ENCODE measurements around the gene PPP1R3G.

PPP1R3G gene

DNA sequence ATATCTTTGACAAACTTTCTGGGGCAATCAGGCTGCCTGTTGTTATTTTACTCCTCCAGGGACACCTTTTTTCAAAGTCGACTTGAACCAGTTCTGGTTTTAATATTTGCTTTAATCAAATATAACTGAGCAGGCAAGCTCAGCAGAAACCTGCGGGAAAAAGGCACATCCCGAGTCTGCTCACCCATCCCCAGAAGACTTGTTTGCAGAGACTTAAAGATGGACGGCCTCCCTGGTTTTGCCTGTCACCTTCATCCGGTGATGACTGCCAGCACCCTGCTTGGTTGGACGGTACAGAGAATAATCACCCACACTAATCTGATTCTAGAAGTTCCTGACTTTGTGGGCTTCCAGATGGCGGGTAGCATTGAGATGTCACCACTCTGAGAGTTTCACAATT lies 36.8 kb downstream of the PPP1R3G start:
- Histone ChIP-seq H3K4me3 (no peak overlapping the region), H3K4me1 (no peaks in the 10 kb centered on the region), H3K9me3 (no peaks in the 10 kb centered on the region), H3K27me3 (ENCODE audit: low read depth) (no peaks in the 10 kb centered on the region), H3K36me3 (replicated peaks) (no peaks in the 10 kb centered on the region)
- DNase-seq (ENCODE audit: low spot score in 2 of 2) = no peak
- in situ Hi-C loops (cut with MboI; ENCODE audit: low sequenced_read_pairs) = no loop called here

DNA sequence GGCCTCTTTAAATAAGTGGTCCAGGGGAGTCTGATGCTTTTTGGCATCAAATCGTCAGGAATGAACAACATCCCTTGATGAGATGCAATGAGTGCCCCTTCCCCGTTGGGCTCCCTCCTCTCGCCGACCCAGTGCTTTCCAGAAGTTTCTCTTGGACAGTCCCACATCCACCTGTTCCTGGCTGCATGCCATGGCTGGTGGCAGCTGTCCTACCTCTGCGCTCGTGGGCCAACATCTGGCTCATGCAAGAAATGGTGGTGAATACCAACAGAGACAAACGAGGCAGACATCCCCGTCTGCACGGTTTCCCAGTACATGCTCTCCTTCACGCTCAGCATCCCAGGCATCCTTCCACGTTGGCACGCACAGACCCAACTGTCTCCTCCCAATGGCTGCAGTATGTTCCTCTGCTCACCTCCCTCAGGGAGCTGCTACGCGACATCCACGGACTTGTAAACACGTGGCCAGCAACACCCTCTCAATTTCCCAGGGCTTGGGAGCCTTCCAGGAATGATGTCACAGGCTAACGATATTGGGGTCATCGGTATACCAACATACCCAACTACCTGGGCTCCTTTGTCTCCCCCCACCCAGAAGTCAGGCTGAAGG lies 37.5 kb downstream of the PPP1R3G start:
- Histone ChIP-seq H3K36me3 (replicated peaks) (no peaks in the 10 kb centered on the region), H3K9me3 (no peaks in the 10 kb centered on the region), H3K4me3 (no peak overlapping the region), H3K4me1 (no peaks in the 10 kb centered on the region), H3K27me3 (ENCODE audit: low read depth) (no peaks in the 10 kb centered on the region)
- DNase-seq (ENCODE audit: low spot score in 2 of 2) = no peak
- in situ Hi-C loops (cut with MboI; ENCODE audit: low sequenced_read_pairs) = no loop called here

DNA sequence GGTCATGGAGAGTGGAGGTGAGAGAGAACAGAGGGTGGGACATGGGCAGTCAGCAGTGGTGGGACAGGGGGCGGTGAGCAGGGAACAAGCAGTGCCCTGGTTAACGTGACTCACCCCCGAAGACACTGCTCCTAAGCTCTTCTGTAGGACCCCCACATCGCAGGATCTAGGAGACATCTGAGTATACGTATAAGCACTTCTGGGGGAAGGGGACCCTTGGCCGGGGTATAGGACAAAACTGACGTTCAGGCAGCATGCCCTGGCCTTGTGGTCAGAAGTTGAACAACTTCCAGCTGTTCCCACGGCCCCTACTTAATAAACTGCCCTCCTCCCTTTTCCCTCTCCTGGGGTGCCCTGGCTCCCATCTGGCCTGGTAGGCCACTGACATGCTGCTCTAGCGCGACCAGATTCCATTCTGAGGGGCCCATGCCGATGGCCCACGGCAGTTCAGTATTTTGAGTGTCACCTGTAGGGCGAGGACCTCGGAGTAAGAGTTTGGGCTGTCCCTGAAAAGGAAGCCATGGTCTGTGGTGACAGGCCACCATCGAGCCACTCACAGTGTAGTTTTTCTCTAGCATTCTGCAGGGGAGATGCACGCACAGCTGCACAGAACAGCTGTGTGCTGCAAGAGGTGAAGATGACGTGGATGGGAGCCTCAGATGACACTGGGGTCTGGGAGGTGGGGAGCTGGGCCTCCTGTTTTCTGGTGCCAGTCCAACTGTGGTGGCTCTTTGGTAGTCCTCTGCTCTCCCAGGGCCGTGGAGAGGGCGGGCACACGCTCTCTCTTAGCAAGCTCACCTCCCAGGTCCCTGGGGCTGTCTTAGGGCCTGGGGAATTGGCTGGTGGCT lies 38.4 kb downstream of the PPP1R3G start:
- no peaks in the 10 kb centered on the region for H3K9me3 ChIP-seq
- no peaks in the 10 kb centered on the region for H3K36me3 ChIP-seq (replicated peaks)
- in situ Hi-C loops (cut with MboI; ENCODE audit: low sequenced_read_pairs) = no loop called here
- no peaks in the 10 kb centered on the region for H3K27me3 ChIP-seq (ENCODE audit: low read depth)
- no peaks in the 10 kb centered on the region for H3K4me1 ChIP-seq
- no peak for DNase-seq (ENCODE audit: low spot score in 2 of 2)
- H3K4me3 ChIP-seq = no peak overlapping the region

DNA sequence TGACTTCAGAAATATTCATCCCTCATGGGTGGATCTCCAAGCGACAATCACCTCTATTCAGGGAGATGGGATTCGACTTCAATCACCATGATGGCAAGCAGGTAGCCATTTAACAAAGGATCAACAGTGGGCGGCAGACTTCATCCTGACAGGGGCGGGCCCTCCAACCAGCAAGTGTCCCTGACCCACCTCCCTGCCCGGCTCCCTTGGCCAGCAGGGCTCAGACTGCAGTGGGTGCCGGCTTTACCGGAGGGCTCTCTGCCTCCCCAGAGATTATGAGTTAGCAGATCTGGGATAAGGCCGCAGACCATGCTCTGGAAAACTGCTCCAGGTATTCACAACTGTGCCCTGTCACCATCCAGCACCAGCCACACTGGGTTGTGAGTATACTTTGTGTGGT lies 39.4 kb downstream of the PPP1R3G start:
- Histone ChIP-seq H3K4me3 (no peak overlapping the region), H3K36me3 (replicated peaks) (no peaks in the 10 kb centered on the region), H3K4me1 (no peaks in the 10 kb centered on the region), H3K27me3 (ENCODE audit: low read depth) (no peaks in the 10 kb centered on the region), H3K9me3 (no peaks in the 10 kb centered on the region)
- DNase-seq (ENCODE audit: low spot score in 2 of 2) = no peak
- in situ Hi-C loops (cut with MboI; ENCODE audit: low sequenced_read_pairs) = no loop called here

DNA sequence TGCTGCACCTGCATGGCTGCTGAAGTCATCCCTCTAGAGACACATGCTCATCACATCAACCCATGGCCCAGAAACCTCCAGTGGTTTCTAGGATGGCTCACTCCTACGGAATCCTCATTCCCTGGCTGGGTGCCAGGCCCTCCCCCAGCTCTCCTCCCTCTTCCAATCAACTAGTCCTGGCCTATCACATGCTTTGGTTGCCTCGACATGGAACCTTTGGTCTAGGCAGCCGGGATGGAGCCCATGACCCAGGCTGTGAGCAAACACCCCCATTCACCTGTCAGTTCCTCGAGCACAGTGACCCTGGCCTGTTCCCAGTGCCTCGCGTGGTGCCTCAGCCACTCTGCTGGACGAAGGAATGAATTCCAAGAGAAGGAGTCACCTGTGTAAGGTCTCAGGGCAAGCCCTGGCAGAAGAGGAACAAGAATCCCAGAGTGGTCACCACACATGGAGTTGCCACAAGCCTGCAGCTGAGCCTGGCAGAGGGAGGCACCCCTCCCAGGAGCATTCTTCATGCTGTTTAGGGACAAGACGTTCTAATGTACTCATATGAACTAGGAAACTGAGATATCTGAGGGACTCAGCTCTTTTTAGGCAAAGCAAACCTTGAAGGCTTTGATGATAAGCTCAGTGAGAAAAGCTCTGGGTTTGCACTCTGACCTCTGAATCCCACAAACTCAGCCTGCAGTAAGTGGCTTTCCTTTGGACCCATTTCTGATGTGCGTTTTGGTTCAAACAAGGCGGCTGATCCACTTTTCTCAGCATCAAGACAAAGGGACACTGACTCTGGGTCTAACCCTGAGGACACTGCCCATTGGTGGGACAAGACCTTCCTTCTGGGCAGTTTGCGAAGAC lies 40.2 kb downstream of the PPP1R3G start:
- in situ Hi-C loops (cut with MboI; ENCODE audit: low sequenced_read_pairs) = no loop called here
- no peak for DNase-seq (ENCODE audit: low spot score in 2 of 2)

DNA sequence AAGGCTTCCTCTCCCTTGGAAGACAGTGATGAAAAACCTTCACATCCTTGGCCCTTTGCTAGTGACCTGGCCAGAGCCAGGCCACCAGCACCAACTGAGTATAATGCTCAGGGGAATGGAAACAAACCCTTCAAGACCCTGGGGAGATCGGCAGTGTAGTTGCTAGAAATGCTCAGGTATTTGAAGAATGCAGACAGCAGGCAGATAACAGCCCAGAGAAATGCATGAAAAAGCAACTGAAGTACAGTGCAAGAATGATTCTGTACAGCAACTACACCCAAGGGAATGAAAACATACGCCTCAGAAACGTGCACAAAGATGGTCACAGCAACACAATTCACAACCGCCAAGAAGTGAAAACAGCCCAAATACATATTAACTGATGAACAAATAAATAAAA lies 41.1 kb downstream of the PPP1R3G start:
- in situ Hi-C loops (cut with MboI; ENCODE audit: low sequenced_read_pairs) = no loop called here
- no peaks in the 10 kb centered on the region for H3K9me3 ChIP-seq
- peaks cover 7% of the 10 kb centered on the region for H3K4me1 ChIP-seq
- H3K36me3 ChIP-seq (replicated peaks) = no peaks in the 10 kb centered on the region
- peak; percentile 27 to 28 for DNase-seq (ENCODE audit: low spot score in 2 of 2)
- no peak overlapping the region for H3K4me3 ChIP-seq
- no peaks in the 10 kb centered on the region for H3K27me3 ChIP-seq (ENCODE audit: low read depth)

More for the DNA sequence above, 40.2 kb downstream of the PPP1R3G start:
- H3K4me3 ChIP-seq = no peak overlapping the region
- no peaks in the 10 kb centered on the region for H3K27me3 ChIP-seq (ENCODE audit: low read depth)
- H3K36me3 ChIP-seq (replicated peaks) = no peaks in the 10 kb centered on the region
- no peaks in the 10 kb centered on the region for H3K9me3 ChIP-seq
- no peaks in the 10 kb centered on the region for H3K4me1 ChIP-seq

DNA sequence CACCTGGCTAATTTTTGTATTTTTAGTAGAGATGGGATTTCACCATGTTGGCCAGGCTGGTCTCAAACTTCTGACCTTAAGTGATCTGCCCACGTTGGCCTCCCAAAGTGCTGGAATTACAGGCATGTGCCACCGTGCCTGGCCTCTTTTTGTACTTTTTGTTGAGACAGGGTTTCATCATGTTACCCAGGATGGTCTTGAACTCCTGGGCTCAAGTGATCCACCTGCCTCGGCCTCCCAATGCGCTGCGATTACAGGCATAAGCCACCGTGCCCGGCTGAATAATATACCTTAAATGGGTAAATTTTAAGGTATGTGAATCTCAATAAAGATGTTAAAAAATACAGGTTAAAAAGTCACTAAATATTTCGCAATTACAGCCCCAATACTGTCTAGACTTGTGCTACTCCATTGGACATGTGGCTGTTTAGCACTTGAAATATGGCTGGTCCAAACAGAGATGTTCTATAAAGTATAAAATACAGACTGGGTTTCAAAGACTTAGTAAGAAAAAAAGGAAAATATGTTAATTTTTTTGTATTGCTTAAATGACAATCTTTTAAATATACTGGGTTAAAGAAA lies 42.1 kb downstream of the PPP1R3G start:
- Histone ChIP-seq H3K4me1 (peaks cover 16% of the 10 kb centered on the region), H3K36me3 (replicated peaks) (no peaks in the 10 kb centered on the region), H3K9me3 (no peaks in the 10 kb centered on the region), H3K27me3 (ENCODE audit: low read depth) (no peaks in the 10 kb centered on the region), H3K4me3 (no peak overlapping the region)
- DNase-seq (ENCODE audit: low spot score in 2 of 2) = no peak
- in situ Hi-C loops (cut with MboI; ENCODE audit: low sequenced_read_pairs) = no loop called here

DNA sequence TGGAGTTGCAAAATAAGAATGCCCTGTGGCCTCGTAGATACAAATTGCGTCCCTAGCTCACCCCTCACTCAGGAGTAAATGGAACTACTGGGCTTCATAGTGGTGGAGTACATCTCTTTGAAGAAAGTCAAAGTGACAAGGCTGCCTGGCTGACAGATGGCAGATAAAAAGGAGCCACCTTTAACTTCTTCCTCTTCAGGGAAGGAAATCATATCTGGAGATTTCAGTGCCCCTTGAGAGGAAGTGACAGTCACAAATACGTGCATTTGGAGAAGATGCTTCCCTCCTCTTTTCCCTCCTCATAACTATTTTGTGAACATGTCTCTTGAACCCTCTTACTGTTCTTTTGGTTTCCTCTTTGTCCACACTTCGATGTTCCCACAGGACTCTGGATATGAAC lies 43.2 kb downstream of the PPP1R3G start:
- no peaks in the 10 kb centered on the region for H3K36me3 ChIP-seq (replicated peaks)
- no peaks in the 10 kb centered on the region for H3K9me3 ChIP-seq
- H3K4me1 ChIP-seq = peaks cover 25% of the 10 kb centered on the region
- DNase-seq (ENCODE audit: low spot score in 2 of 2) = no peak
- H3K4me3 ChIP-seq = no peak overlapping the region
- H3K27me3 ChIP-seq (ENCODE audit: low read depth) = no peaks in the 10 kb centered on the region
- in situ Hi-C loops (cut with MboI; ENCODE audit: low sequenced_read_pairs) = no loop called here

DNA sequence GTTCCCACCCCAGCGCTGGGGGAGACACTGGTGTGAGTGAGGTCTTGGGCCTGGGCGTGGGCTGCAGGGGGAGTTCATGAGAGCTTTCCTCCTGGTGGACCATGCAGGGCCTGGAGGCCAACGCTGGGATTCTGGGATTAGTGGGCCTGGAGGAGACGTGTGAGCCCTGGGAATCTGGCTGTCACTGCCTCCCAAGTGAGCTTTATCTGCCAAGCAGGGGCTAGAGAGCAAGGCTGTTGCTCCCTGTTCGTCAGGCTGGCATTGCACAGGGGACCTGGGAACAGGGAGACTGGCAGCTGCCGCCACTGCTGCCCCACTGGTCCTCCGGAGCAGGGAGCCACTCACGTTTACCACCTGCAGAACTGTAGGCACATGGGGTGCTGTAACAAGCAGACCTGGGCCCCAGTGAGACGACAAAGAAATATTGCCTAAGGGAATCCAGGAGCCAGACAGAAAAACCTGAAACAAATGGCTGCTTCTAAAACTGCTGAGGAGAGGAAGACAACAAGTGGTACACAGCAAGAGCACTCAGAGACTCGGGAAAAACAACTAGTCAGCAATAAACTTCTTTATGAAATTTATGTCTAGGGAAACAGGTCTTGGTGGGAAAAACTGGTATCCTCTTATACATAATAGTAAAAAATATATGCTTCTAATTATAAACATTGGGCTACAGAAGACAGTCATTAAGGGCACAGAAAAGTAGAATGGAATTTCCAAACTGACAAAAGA lies 45.2 kb downstream of the PPP1R3G start:
- no peak for DNase-seq (ENCODE audit: low spot score in 2 of 2)
- in situ Hi-C loops (cut with MboI; ENCODE audit: low sequenced_read_pairs) = no loop called here
- H3K4me3 ChIP-seq = no peak overlapping the region
- no peaks in the 10 kb centered on the region for H3K9me3 ChIP-seq
- H3K36me3 ChIP-seq (replicated peaks) = no peaks in the 10 kb centered on the region
- H3K4me1 ChIP-seq = peaks cover 25% of the 10 kb centered on the region
- no peaks in the 10 kb centered on the region for H3K27me3 ChIP-seq (ENCODE audit: low read depth)

DNA sequence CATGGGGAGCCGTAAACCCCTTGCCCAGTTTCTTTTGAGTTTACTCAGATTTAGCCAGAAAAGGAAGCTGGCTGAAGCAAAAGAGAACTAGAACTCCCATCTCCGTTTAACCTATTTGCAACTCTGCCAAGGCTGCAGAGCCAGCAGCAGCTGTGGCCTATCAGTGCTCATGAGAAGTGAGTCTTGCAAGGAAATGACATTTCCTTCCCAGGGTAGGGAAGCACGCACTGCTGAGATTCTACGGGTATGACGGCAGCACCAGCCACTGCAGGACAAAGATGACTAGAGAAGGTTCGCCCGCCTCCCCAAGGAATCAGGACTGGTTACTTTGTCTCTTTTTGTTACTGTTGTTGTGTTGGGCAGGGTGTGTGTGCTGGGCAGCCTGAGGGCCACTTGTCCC lies 47.6 kb downstream of the PPP1R3G start:
- DNase-seq (ENCODE audit: low spot score in 2 of 2) = no peak
- in situ Hi-C loops (cut with MboI; ENCODE audit: low sequenced_read_pairs) = no loop called here
- Histone ChIP-seq H3K9me3 (no peaks in the 10 kb centered on the region), H3K27me3 (ENCODE audit: low read depth) (no peaks in the 10 kb centered on the region), H3K4me1 (peaks cover 25% of the 10 kb centered on the region), H3K36me3 (replicated peaks) (no peaks in the 10 kb centered on the region), H3K4me3 (no peak overlapping the region)

DNA sequence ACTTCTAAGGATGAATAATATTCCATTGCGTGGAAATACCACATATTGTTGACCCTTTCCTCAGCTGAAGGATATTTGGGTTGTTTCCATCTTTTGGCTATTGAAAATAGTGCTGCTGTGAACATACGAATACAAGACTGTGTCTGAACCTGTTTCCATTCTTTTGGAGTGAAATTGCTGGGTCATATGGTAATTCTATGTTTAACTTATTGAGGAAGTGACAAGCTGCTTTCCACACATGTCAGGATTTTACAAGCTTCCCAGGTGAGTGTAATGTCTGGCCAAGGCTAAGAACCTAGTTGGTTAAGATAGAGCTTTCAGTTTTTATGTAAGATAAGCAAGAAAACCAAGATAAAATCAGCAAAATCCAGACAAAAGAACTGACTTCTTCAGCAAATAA lies 48.8 kb downstream of the PPP1R3G start:
- no peaks in the 10 kb centered on the region for H3K27me3 ChIP-seq (ENCODE audit: low read depth)
- no peak for DNase-seq (ENCODE audit: low spot score in 2 of 2)
- no peak overlapping the region for H3K4me3 ChIP-seq
- no peaks in the 10 kb centered on the region for H3K36me3 ChIP-seq (replicated peaks)
- H3K9me3 ChIP-seq = no peaks in the 10 kb centered on the region
- in situ Hi-C loops (cut with MboI; ENCODE audit: low sequenced_read_pairs) = no loop called here
- H3K4me1 ChIP-seq = peaks cover 28% of the 10 kb centered on the region

DNA sequence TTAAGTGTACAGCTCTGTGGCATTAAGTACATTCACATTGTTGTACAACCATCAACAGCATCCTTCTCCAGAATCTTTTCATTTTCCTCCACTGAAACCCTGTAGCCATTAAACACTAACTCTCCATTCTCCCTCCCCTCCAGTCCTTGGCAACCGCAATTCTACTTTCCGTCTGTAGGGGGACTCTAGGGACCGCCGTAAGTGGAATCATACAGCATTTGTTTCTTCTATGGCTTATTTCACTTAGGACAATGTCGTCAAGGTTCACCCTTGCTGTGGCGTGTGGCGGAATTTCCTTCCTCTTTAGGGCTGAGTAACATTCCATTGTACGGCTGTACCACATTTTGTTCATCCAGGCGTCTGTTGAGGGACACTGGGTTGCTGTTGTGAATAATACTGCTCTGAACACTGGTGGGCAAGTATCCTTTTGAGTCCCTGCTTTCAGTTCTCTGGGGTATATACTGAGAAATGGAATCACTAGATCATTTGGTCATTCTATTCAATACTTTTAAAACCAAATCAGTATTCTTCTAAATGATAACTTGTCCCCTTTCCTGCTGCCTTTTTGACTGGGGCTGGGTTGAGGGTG lies 50.7 kb downstream of the PPP1R3G start:
- H3K4me1 ChIP-seq = peaks cover 24% of the 10 kb centered on the region
- H3K36me3 ChIP-seq (replicated peaks) = no peaks in the 10 kb centered on the region
- H3K27me3 ChIP-seq (ENCODE audit: low read depth) = no peaks in the 10 kb centered on the region
- in situ Hi-C loops (cut with MboI; ENCODE audit: low sequenced_read_pairs) = no loop called here
- peak; percentile 39 to 75 for DNase-seq (ENCODE audit: low spot score in 2 of 2)
- no peaks in the 10 kb centered on the region for H3K9me3 ChIP-seq
- H3K4me3 ChIP-seq = no peak overlapping the region

DNA sequence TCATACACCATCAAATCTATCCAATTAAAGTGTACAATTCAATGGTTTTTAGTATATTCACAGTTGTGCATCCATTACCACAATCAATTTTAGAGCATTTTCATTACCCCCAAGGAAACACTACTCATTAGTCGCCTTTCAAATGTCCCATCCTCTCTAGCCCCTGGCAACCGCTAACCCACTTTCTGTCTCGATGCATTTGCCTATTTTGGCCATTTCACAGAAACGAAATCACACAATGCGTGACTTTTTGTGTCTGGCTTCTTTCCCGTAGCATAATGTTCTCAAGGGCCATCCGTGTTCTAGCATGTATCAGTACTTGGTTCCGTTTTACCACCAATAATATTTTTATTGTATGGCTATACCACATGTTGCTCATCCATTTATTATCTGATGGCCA lies 51.7 kb downstream of the PPP1R3G start:
- DNase-seq (ENCODE audit: low spot score in 2 of 2) = no peak

More for the DNA sequence above, 51.7 kb downstream of the PPP1R3G start:
- Histone ChIP-seq H3K9me3 (no peaks in the 10 kb centered on the region), H3K27me3 (ENCODE audit: low read depth) (no peaks in the 10 kb centered on the region), H3K36me3 (replicated peaks) (no peaks in the 10 kb centered on the region), H3K4me1 (peaks cover 16% of the 10 kb centered on the region), H3K4me3 (no peak overlapping the region)
- in situ Hi-C loops (cut with MboI; ENCODE audit: low sequenced_read_pairs) = no loop called here
